ENCODE data around the gene TNFRSF13B.

DNA sequence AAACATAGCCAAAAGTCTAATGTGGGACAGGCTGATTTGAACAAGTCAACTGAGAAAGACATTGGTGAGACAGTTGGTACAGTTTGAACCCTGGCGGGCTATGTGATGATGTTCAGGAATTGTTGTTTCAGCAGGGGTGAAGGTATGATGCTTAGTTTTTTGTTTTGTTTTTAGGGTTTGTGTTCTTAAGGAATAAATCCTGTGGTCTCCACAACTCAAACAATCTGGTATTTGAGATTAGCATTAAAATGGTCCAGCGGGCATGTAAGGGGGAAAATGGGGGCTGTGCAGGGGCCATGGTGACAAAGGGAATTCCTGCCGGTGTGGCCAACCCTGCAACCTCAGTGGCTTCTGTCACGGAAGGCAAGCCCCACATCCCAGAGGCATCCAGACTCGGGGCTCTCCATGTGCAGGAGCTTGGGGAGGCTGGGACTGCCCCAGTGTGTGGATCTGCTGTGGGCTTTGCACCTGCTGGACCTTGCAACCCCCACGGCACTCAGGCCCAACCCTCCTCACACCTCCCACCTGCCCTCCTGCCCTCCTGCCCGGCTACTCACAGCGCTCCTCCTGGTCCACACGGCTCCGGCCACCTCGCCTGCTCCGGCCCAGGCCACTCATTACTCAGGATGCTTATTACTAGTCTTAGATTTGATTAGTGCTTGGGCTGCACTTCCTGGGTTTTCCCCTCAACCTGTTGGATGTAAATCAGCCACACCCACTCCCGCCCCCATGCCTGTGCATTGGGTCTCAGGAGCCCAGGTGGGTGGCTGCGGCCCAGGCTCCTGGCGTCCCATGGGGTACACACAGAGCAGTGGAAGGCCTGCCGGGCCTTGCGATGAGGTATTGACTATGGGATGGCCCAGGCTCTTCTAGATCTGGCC lies at the start of gene TNFRSF13B:
- TF ChIP-seq, protein P1, sequence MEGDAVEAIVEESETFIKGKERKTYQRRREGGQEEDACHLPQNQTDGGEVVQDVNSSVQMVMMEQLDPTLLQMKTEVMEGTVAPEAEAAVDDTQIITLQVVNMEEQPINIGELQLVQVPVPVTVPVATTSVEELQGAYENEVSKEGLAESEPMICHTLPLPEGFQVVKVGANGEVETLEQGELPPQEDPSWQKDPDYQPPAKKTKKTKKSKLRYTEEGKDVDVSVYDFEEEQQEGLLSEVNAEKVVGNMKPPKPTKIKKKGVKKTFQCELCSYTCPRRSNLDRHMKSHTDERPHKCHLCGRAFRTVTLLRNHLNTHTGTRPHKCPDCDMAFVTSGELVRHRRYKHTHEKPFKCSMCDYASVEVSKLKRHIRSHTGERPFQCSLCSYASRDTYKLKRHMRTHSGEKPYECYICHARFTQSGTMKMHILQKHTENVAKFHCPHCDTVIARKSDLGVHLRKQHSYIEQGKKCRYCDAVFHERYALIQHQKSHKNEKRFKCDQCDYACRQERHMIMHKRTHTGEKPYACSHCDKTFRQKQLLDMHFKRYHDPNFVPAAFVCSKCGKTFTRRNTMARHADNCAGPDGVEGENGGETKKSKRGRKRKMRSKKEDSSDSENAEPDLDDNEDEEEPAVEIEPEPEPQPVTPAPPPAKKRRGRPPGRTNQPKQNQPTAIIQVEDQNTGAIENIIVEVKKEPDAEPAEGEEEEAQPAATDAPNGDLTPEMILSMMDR (conservative IDR thresholded peaks at IDR 0.05; ENCODE audit: low read length) = no peak
- no peak for TF ChIP-seq EZH2phosphoT487 (IDR thresholded peaks at IDR 0.05; ENCODE audit: borderline replicate concordance, low read depth, low read length)

All from OCI-LY7 (cell line).